Activated CD4-positive, alpha-beta T cell treated with anti-CD3 and anti-CD28 coated beads, Interleukin-2, amount 50 U/mL, for 24 hours (primary cell): Measurements from ENCODE around the gene DHPS.
"Not testable (repeated sequence)": the region's sequence is repeated elsewhere in the genome, so short reads cannot be mapped to it uniquely, and the experiment has no call there.

Source experiments
- DNase-seq, 2 donors: peaks; one replicate each; pipeline ENCODE4 v3.0.0-alpha.2; 2020; ENCODE audit warnings: low read depth in 1 of 2, low spot score in 1 of 2

The DHPS gene

GRCh38 chr19:12681074-12681987, at the start of gene DHPS:
DHPS (minus strand) TSS chr19:12681880; CDS start chr19:12681766, 114 bp downstream.
- peak; percentile 73 to 91 for DNase-seq

- DNase-seq, result no peak
Observed at GRCh38 chr19:12731337-12731736, 49.7 kb upstream of the DHPS start.

GRCh38 chr19:12730064-12730463, 48.4 kb upstream of the DHPS start:
- no peak for DNase-seq

- DNase-seq, result no peak
Observed at GRCh38 chr19:12727745-12728433, 46.2 kb upstream of the DHPS start.

GRCh38 chr19:12726988-12727316, 45.3 kb upstream of the DHPS start:
- no peak for DNase-seq

GRCh38 chr19:12725612-12726011, 43.9 kb upstream of the DHPS start:
- DNase-seq, result not testable (repeated sequence)

GRCh38 chr19:12723641-12724426, 42.2 kb upstream of the DHPS start, which contains the start of gene TNPO2:
TNPO2 (minus strand) TSS chr19:12723932; CDS start chr19:12720977, 2,955 bp downstream.
- peak; percentile 50 to 73 for DNase-seq

- DNase-seq, result no peak
Observed at GRCh38 chr19:12723381-12723640, 41.6 kb upstream of the DHPS start.

- peak; percentile 74 to 94 for DNase-seq
Observed at GRCh38 chr19:12722566-12723380, 41.1 kb upstream of the DHPS start.

GRCh38 chr19:12721656-12722565, 40.2 kb upstream of the DHPS start:
- peak in 1 of 2 donors; percentile 11 for DNase-seq

- no peak for DNase-seq
Observed at GRCh38 chr19:12720851-12721655, 39.4 kb upstream of the DHPS start.

GRCh38 chr19:12720296-12720695, 38.6 kb upstream of the DHPS start:
- DNase-seq, result no peak

GRCh38 chr19:12715929-12716328, 34.2 kb upstream of the DHPS start:
- DNase-seq, result no peak

GRCh38 chr19:12715102-12715501, 33.4 kb upstream of the DHPS start:
- DNase-seq, result no peak

- not testable (repeated sequence) for DNase-seq
Observed at GRCh38 chr19:12713304-12713703, 31.6 kb upstream of the DHPS start.

- DNase-seq, result not testable (repeated sequence)
Observed at GRCh38 chr19:12712077-12712476, 30.4 kb upstream of the DHPS start.

GRCh38 chr19:12711187-12711586, 29.5 kb upstream of the DHPS start:
- no peak for DNase-seq

- no peak for DNase-seq
Observed at GRCh38 chr19:12708641-12709040, 27.0 kb upstream of the DHPS start.

GRCh38 chr19:12706332-12706718, 24.6 kb upstream of the DHPS start:
- DNase-seq, result no peak
